Measurements from ENCODE around the gene EEF1AKMT3.

DNA sequence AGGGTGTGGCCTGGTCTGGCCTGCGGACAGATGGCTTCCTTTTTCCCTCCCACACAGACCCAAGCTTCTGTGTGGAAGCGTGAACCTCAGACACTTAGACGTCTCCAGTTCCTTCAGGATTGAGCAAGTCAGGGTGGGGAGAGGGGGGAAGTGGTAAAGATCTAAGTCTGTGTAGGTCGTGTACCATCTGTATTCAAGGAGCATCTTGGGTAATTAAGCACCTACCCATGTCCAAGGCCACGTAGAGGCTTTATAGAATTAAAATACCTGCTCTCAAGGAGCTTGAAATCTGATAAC lies 44.4 kb downstream of the EEF1AKMT3 start:
- TF ChIP-seq, protein P1, sequence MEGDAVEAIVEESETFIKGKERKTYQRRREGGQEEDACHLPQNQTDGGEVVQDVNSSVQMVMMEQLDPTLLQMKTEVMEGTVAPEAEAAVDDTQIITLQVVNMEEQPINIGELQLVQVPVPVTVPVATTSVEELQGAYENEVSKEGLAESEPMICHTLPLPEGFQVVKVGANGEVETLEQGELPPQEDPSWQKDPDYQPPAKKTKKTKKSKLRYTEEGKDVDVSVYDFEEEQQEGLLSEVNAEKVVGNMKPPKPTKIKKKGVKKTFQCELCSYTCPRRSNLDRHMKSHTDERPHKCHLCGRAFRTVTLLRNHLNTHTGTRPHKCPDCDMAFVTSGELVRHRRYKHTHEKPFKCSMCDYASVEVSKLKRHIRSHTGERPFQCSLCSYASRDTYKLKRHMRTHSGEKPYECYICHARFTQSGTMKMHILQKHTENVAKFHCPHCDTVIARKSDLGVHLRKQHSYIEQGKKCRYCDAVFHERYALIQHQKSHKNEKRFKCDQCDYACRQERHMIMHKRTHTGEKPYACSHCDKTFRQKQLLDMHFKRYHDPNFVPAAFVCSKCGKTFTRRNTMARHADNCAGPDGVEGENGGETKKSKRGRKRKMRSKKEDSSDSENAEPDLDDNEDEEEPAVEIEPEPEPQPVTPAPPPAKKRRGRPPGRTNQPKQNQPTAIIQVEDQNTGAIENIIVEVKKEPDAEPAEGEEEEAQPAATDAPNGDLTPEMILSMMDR (conservative IDR thresholded peaks at IDR 0.05; ENCODE audit: low read depth, low read length), result no peak
- no peak for TF ChIP-seq EZH2 (IDR thresholded peaks at IDR 0.05; ENCODE audit: low read length, unreplicated experiment)
